ENCODE measurements around the gene CCDC74B.

DNA sequence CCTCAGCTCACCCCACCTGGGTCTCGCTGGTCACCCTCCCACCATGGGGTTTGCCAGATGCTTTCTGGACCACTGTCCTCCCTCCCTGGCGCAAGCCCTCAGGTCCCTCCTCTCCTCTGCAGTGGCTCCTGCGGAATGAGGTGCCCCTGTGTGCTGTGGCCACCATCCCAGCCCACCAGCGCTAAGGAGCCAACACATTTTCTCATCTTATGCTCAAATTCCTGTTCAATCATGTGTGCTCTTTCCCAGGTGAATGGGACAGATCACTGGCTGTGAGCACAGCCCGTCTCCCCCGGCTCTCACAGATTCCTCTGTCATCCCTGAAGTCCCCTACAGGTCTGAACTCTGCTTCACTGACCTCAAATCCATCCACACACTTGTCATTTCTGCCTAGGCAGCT lies 15.2 kb upstream of the CCDC74B start:
- TF ChIP-seq POLR2A (IDR thresholded peaks at IDR 0.05) = no peak
- TF ChIP-seq, protein P1, sequence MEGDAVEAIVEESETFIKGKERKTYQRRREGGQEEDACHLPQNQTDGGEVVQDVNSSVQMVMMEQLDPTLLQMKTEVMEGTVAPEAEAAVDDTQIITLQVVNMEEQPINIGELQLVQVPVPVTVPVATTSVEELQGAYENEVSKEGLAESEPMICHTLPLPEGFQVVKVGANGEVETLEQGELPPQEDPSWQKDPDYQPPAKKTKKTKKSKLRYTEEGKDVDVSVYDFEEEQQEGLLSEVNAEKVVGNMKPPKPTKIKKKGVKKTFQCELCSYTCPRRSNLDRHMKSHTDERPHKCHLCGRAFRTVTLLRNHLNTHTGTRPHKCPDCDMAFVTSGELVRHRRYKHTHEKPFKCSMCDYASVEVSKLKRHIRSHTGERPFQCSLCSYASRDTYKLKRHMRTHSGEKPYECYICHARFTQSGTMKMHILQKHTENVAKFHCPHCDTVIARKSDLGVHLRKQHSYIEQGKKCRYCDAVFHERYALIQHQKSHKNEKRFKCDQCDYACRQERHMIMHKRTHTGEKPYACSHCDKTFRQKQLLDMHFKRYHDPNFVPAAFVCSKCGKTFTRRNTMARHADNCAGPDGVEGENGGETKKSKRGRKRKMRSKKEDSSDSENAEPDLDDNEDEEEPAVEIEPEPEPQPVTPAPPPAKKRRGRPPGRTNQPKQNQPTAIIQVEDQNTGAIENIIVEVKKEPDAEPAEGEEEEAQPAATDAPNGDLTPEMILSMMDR (IDR thresholded peaks at IDR 0.05) = no peak
